Esophagus muscularis mucosa (tissue), 3 donors: ENCODE data around the gene CEP131.

Source experiments
- EP300 ChIP-seq: sonication (generic); formaldehyde crosslinking; IDR thresholded peaks from one replicate; pipeline ENCODE4 v1.6.1; 2017; ENCODE audit warnings: antibody characterized with exemption
- POLR2AphosphoS5 ChIP-seq, 2 donors: sonication (generic); formaldehyde crosslinking; IDR thresholded peaks; one replicate each; pipeline ENCODE4 v1.6.1; 2017; ENCODE audit warnings: antibody characterized with exemption in 2 of 2

- TF ChIP-seq POLR2AphosphoS5 (IDR thresholded peaks at IDR 0.05) (no peak), EP300 (no peak)
Observed at GRCh38 chr17:81190591-81190990, 32.2 kb downstream of the CEP131 start.
